ENCODE measurements around the gene VPS13D. TPM values are rescaled to one million over a fixed set of nuclear protein-coding genes. Genes with fewer than 3 reads are reported as not detected.

VPS13D gene
- total and polyA plus RNA-seq, 3 donors from 2014 or later: 51.9 to 125 (median 86.8) TPM

GRCh38 chr1:12422488-12422887, 192.7 kb downstream of the VPS13D start:
- Histone ChIP-seq H3K4me3 (no peak overlapping the region), H3K4me1 (peaks cover 2% of the 10 kb centered on the region), H3K27ac (no peak overlapping the region), H3K27me3 (no peaks in the 10 kb centered on the region), H3K36me3 (ENCODE audit: low read depth, missing control alignments) (no peaks in the 10 kb centered on the region), H3K9me3 (no peaks in the 10 kb centered on the region)
- intact Hi-C loops (cut with DNase I; ENCODE audit: low total_unique reads): no loop called here
- DNase-seq: no peak
- no peak for TF ChIP-seq POLR2A (IDR thresholded peaks at IDR 0.05)
- TF ChIP-seq, protein P1, sequence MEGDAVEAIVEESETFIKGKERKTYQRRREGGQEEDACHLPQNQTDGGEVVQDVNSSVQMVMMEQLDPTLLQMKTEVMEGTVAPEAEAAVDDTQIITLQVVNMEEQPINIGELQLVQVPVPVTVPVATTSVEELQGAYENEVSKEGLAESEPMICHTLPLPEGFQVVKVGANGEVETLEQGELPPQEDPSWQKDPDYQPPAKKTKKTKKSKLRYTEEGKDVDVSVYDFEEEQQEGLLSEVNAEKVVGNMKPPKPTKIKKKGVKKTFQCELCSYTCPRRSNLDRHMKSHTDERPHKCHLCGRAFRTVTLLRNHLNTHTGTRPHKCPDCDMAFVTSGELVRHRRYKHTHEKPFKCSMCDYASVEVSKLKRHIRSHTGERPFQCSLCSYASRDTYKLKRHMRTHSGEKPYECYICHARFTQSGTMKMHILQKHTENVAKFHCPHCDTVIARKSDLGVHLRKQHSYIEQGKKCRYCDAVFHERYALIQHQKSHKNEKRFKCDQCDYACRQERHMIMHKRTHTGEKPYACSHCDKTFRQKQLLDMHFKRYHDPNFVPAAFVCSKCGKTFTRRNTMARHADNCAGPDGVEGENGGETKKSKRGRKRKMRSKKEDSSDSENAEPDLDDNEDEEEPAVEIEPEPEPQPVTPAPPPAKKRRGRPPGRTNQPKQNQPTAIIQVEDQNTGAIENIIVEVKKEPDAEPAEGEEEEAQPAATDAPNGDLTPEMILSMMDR (IDR thresholded peaks at IDR 0.05): no peak

GRCh38 chr1:12424087-12424529, 194.3 kb downstream of the VPS13D start:
- no peaks in the 10 kb centered on the region for H3K36me3 ChIP-seq (ENCODE audit: low read depth, missing control alignments)
- intact Hi-C loops (cut with DNase I; ENCODE audit: low total_unique reads): no loop called here
- TF ChIP-seq POLR2A (IDR thresholded peaks at IDR 0.05): no peak
- TF ChIP-seq, protein P1 (IDR thresholded peaks at IDR 0.05): no peak
- peaks cover 8% of the 10 kb centered on the region for H3K4me1 ChIP-seq
- 67 to 87% methylated on average over 3 of the region's 3 CpGs for WGBS, 2 donors
- H3K27ac ChIP-seq: peak overlapping the region in 1 of 2 donors; percentile 15
- H3K9me3 ChIP-seq: no peaks in the 10 kb centered on the region
- H3K27me3 ChIP-seq: no peaks in the 10 kb centered on the region
- H3K4me3 ChIP-seq: no peak overlapping the region
- DNase-seq: no peak

DNA sequence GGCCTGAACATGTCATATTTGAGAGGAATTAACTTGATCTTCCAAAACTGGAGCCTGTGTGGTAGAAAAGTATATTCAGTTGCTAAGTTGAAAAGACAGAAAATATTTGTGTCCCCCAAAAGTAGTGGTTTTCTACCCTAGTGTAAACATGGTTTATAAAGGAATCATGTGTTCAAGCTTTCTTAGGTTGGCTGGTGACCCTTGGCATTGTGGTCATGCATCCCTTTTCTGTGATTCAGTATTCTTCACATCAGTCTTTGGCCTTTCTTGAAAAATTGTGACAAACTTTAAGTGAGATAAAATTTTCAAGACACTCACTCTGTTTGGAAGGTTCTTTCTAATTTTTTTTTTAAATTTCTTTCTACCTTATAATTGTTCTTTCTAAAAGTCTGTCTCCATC, 195.0 kb downstream of the VPS13D start:
- Histone ChIP-seq H3K27me3 (no peaks in the 10 kb centered on the region), H3K9me3 (no peaks in the 10 kb centered on the region), H3K27ac (peak overlapping the region in 1 of 2 donors; percentile 15), H3K4me3 (no peak overlapping the region), H3K36me3 (ENCODE audit: low read depth, missing control alignments) (no peaks in the 10 kb centered on the region), H3K4me1 (peaks cover 8% of the 10 kb centered on the region)
- no peak for DNase-seq
- intact Hi-C loops (cut with DNase I; ENCODE audit: low total_unique reads): no loop called here
- TF ChIP-seq, protein P1 (IDR thresholded peaks at IDR 0.05): no peak
- no peak for TF ChIP-seq POLR2A (IDR thresholded peaks at IDR 0.05)

DNA sequence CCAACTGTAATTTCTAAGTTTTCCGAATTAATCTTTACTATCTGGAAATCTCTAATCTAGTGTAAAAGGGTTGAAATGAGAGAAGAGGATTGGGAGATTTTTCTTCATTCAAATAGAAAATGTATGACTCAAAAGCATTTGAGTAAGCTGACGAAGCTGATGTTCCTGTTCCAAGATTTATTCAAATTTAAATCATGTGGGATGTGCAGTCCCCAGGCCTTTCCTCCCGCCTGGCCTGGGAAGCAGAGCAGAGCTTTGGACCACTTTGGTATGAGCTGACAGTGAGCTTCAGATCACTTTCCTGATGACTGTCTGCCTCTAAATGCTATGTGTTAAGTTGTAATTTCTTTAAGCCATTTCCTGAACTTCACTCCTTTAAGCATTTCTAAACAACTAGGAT, 196.2 kb downstream of the VPS13D start:
- Histone ChIP-seq H3K9me3 (no peaks in the 10 kb centered on the region), H3K27ac (no peak overlapping the region), H3K4me1 (peaks cover 8% of the 10 kb centered on the region), H3K27me3 (no peaks in the 10 kb centered on the region), H3K36me3 (ENCODE audit: low read depth, missing control alignments) (no peaks in the 10 kb centered on the region), H3K4me3 (no peak overlapping the region)
- 83 to 91% methylated on average over 3 of the region's 3 CpGs for WGBS, 2 donors
- intact Hi-C loops (cut with DNase I; ENCODE audit: low total_unique reads): no loop called here
- no peak for TF ChIP-seq POLR2A (IDR thresholded peaks at IDR 0.05)
- TF ChIP-seq, protein P1 (IDR thresholded peaks at IDR 0.05): no peak
- DNase-seq: no peak

GRCh38 chr1:12428334-12428733, 198.5 kb downstream of the VPS13D start:
- 78 to 91% methylated on average over 4 of the region's 4 CpGs for whole genome bisulfite sequencing, 2 donors
- H3K9me3 ChIP-seq: no peaks in the 10 kb centered on the region
- no peak for DNase-seq
- H3K36me3 ChIP-seq (ENCODE audit: low read depth, missing control alignments): no peaks in the 10 kb centered on the region
- H3K4me3 ChIP-seq: no peak overlapping the region
- intact Hi-C loops (cut with DNase I; ENCODE audit: low total_unique reads): no loop called here
- H3K27ac ChIP-seq: no peak overlapping the region
- H3K27me3 ChIP-seq: no peaks in the 10 kb centered on the region
- TF ChIP-seq, protein P1 (IDR thresholded peaks at IDR 0.05): no peak
- TF ChIP-seq POLR2A (IDR thresholded peaks at IDR 0.05): no peak
- peaks cover 18% of the 10 kb centered on the region for H3K4me1 ChIP-seq

Measured in testis (tissue), 3 donors.